LHCN-M2 (cell line): ENCODE measurements around the gene APOC3. TPM values are rescaled to one million over a fixed set of nuclear protein-coding genes. Genes with fewer than 3 reads are reported as not detected.

Experiments
- DNase-seq: peaks from one replicate; pipeline ENCODE4 v3.0.0-alpha.2; 2012; ENCODE audit warnings: low read depth
- total RNA-seq: library from RNA; depleted of rRNA; stranded (reverse); fragments of >200 nt; gene quantifications from 2 replicates; pipeline ENCODE4 v1.2.3, GENCODE V29; 2014

The APOC3 gene
- total RNA-seq, 1 experiment from 2014 or later, result not detected

- no peak for DNase-seq
These were observed 19.4 kb downstream of the APOC3 start for GRCh38 chr11:116849060-116849459.

- DNase-seq, result no peak
These were observed 19.8 kb downstream of the APOC3 start for GRCh38 chr11:116849486-116849885.

- DNase-seq, result no peak
These were observed 21.9 kb downstream of the APOC3 start for GRCh38 chr11:116851626-116852025.

- DNase-seq, result peak; percentile 32
These were observed 22.7 kb downstream of the APOC3 start for GRCh38 chr11:116852261-116853031.

- peak; percentile 97 for DNase-seq
These were observed 23.9 kb downstream of the APOC3 start for GRCh38 chr11:116853461-116854073.

GRCh38 chr11:116855413-116855812 lies 25.7 kb downstream of the APOC3 start:
- DNase-seq, result no peak

- DNase-seq, result no peak
These were observed 26.7 kb downstream of the APOC3 start for GRCh38 chr11:116856423-116856822.

GRCh38 chr11:116857316-116857715 lies 27.6 kb downstream of the APOC3 start:
- DNase-seq, result no peak

GRCh38 chr11:116857936-116858335 lies 28.2 kb downstream of the APOC3 start:
- DNase-seq, result no peak

GRCh38 chr11:116859175-116859574 lies 29.5 kb downstream of the APOC3 start:
- no peak for DNase-seq

- DNase-seq, result no peak
These were observed 30.6 kb downstream of the APOC3 start for GRCh38 chr11:116860303-116860702.

- peak; percentile 85 for DNase-seq
These were observed 31.8 kb downstream of the APOC3 start for GRCh38 chr11:116861539-116861938.

- DNase-seq, result no peak
These were observed 32.5 kb downstream of the APOC3 start for GRCh38 chr11:116862185-116862584.

- no peak for DNase-seq
These were observed 33.2 kb downstream of the APOC3 start for GRCh38 chr11:116862951-116863350.

GRCh38 chr11:116864531-116864930 lies 34.8 kb downstream of the APOC3 start:
- no peak for DNase-seq

GRCh38 chr11:116865696-116866095 lies 36.0 kb downstream of the APOC3 start:
- no peak for DNase-seq

- DNase-seq, result no peak
These were observed 37.2 kb downstream of the APOC3 start for GRCh38 chr11:116866804-116867455.

- DNase-seq, result no peak
These were observed 37.9 kb downstream of the APOC3 start for GRCh38 chr11:116867619-116868018.

- DNase-seq, result no peak
These were observed 38.4 kb downstream of the APOC3 start for GRCh38 chr11:116868066-116868465.

GRCh38 chr11:116869610-116870009 lies 39.9 kb downstream of the APOC3 start:
- DNase-seq, result no peak

- no peak for DNase-seq
These were observed 40.3 kb downstream of the APOC3 start for GRCh38 chr11:116870054-116870453.

GRCh38 chr11:116871248-116871647 lies 41.5 kb downstream of the APOC3 start:
- DNase-seq, result peak; percentile 96

- DNase-seq, result no peak
These were observed 43.7 kb downstream of the APOC3 start for GRCh38 chr11:116873381-116873780.
